Panc1 (cell line): ENCODE data around the gene NUP153. TPM values are rescaled to one million over a fixed set of nuclear protein-coding genes. Genes with fewer than 3 reads are reported as not detected.

Source experiments
- ATAC-seq: fragments of 200-7000 bp; cut with Tn5 transposase; 2 replicates; pipeline ENCODE4 v1.9.1; 2020; ENCODE audit warnings: mild to moderate bottlenecking, moderate library complexity
- BruUV-seq: library from RNA; stranded (reverse); fragments of 400-500 nt; replicated peaks from 2 replicates; lab custom pipeline; 2021; lab: Mats Ljungman, UMichigan
- CTCF ChIA-PET: fragments of 300-600 bp; sonication (Branson Sonifier 250); formaldehyde crosslinking; loops from one replicate; lab custom pipeline; 2022; ENCODE audit warnings: antibody characterized with exemption; lab: Charles Lee
- POLR2A ChIA-PET: fragments of 300-600 bp; sonication (Branson Sonifier 250); formaldehyde crosslinking; loops from one replicate; lab custom pipeline; 2022; ENCODE audit warnings: antibody characterized with exemption; lab: Charles Lee
- DNase-seq: peaks from one replicate; pipeline ENCODE4 v3.0.0-alpha.2; 2010; ENCODE audit warnings: low read depth, low spot score
- H3K27ac ChIP-seq: 2 replicates; pipeline ENCODE4 v1.5.1; 2011; ENCODE audit warnings: mild to moderate bottlenecking, low read length, inconsistent platforms
- H3K27me3 ChIP-seq: fragments of 200-500 bp; sonication (Bioruptor generic); 2 replicates; pipeline ENCODE4 v1.6.0; 2014; ENCODE audit warnings: low read length, inconsistent platforms; ENCODE audit not compliant: control insufficient read depth, insufficient read depth
- H3K36me3 ChIP-seq: fragments of 200-500 bp; sonication (Bioruptor generic); 2 replicates; pipeline ENCODE4 v1.5.1; 2014; ENCODE audit warnings: inconsistent platforms, mild to moderate bottlenecking, low read length, moderate library complexity; ENCODE audit not compliant: control insufficient read depth, insufficient read depth
- H3K4me1 ChIP-seq: 2 replicates; pipeline ENCODE4 v1.5.1; 2011; ENCODE audit warnings: inconsistent platforms, mild to moderate bottlenecking, low read length, moderate library complexity; ENCODE audit not compliant: control insufficient read depth, insufficient read depth
- H3K4me3 ChIP-seq, 2 experiments: 2 replicates each; pipeline ENCODE4 v1.5.1; 2011 to 2012; ENCODE audit warnings: low read depth in 2 of 2, low read length in 2 of 2, mild to moderate bottlenecking in 2 of 2, inconsistent platforms in 1 of 2, moderate library complexity in 1 of 2
- H3K9me3 ChIP-seq: fragments of 200-500 bp; sonication (Bioruptor generic); 2 replicates; pipeline ENCODE4 v1.5.1; 2014; ENCODE audit warnings: low read depth, mild to moderate bottlenecking, inconsistent platforms, low read length, moderate library complexity; ENCODE audit not compliant: control insufficient read depth, insufficient read depth
- CTCF ChIP-seq: fragments of 450-650 bp; IDR thresholded peaks from 2 replicates; pipeline ENCODE4 v1.5.1; 2017; ENCODE audit warnings: mild to moderate bottlenecking
- POLR2AphosphoS5 ChIP-seq: IDR thresholded peaks from 2 replicates; pipeline ENCODE4 v1.6.1; 2012; ENCODE audit warnings: mild to moderate bottlenecking, low read depth, low read length, moderate library complexity
- REST ChIP-seq, 2 experiments: IDR thresholded peaks; 2 replicates each; pipeline ENCODE4 v1.6.1; 2011 to 2012; ENCODE audit warnings: low read depth in 2 of 2, control low read depth in 1 of 2, low read length in 1 of 2, mild to moderate bottlenecking in 1 of 2, moderate library complexity in 1 of 2; ENCODE audit not compliant: insufficient read depth in 1 of 2
- SIN3A ChIP-seq: IDR thresholded peaks from 2 replicates; pipeline ENCODE4 v1.6.1; 2012; ENCODE audit warnings: low read depth, mild to moderate bottlenecking, low read length, moderate library complexity, borderline replicate concordance; ENCODE audit not compliant: insufficient read depth
- TCF7L2 ChIP-seq: IDR thresholded peaks from 2 replicates; pipeline ENCODE4 v1.6.1; 2011; ENCODE audit warnings: mild to moderate bottlenecking, low read depth, low read length, inconsistent platforms
- in situ Hi-C: cut with HindIII; loops from 2 replicates; pipeline ENCODE4 v1.10.0; 2016; ENCODE audit warnings: low sequenced_read_pairs, low pct_unique_long_range_greater_than_20kb
- intact Hi-C: fragments of 100-400 bp; cut with micrococcal nuclease; formaldehyde crosslinking; loops from one replicate; pipeline ENCODE4 v1.10.0; 2022; ENCODE audit not compliant: unreplicated experiment
- total RNA-seq: library from RNA; stranded (reverse); gene quantifications from one replicate; pipeline ENCODE4 v1.2.1, GENCODE V29; 2021; ENCODE audit not compliant: unreplicated experiment

The NUP153 gene
- total RNA-seq, 1 experiment from 2014 or later: 62.0 TPM

GRCh38 chr6:17593246-17593645 is 113.5 kb downstream of the NUP153 start:
- DNase-seq (no peak), ATAC-seq (no peak)
- no TSS peak for BruUV-seq
- H3K27ac ChIP-seq: no peak overlapping the region
- H3K4me3 ChIP-seq: no peak overlapping the region
- CTCF ChIA-PET: no interaction called here
- TF ChIP-seq POLR2AphosphoS5: no peak
- TF ChIP-seq SIN3A: no peak
- TF ChIP-seq TCF7L2: no peak
- no peak for TF ChIP-seq CTCF
- no peak for TF ChIP-seq REST (IDR thresholded peaks at IDR 0.05; ENCODE audit: insufficient read depth in 1 of 2, low read depth in 2 of 2, low read length in 1 of 2)
- H3K9me3 ChIP-seq: no peaks in the 10 kb centered on the region
- no peaks in the 10 kb centered on the region for H3K4me1 ChIP-seq
- in situ Hi-C loops: no loop called here
- intact Hi-C loops: no loop called here
- POLR2A ChIA-PET: no interaction called here
- H3K36me3 ChIP-seq: no peaks in the 10 kb centered on the region
- no peaks in the 10 kb centered on the region for H3K27me3 ChIP-seq

- no TSS peak for BruUV-seq
- in situ Hi-C loops: no loop called here
- ChIA-PET CTCF (interaction anchor here (0.6 kb wide), 1 partner anchor 11 kb away, joined by 3 read pairs; no protein-coding TSS in a partner anchor), POLR2A (no interaction called here)
- Histone ChIP-seq H3K4me3 (no peak overlapping the region), H3K9me3 (no peaks in the 10 kb centered on the region), H3K36me3 (no peaks in the 10 kb centered on the region), H3K4me1 (no peaks in the 10 kb centered on the region), H3K27me3 (no peaks in the 10 kb centered on the region), H3K27ac (no peak overlapping the region)
- no peak for ATAC-seq
- no peak for DNase-seq
- no peak for TF ChIP-seq REST (IDR thresholded peaks at IDR 0.05; ENCODE audit: insufficient read depth in 1 of 2, low read depth in 2 of 2, low read length in 1 of 2)
- intact Hi-C loops: no loop called here
These were observed 115.4 kb downstream of the NUP153 start for GRCh38 chr6:17591287-17591686.
